Measurements from ENCODE around the gene RAPGEF2. TPM values are rescaled to one million over a fixed set of nuclear protein-coding genes. Genes with fewer than 3 reads are reported as not detected.

RAPGEF2 gene
- total RNA-seq, 1 donor from 2014 or later, result 40.6 TPM

GRCh38 chr4:159382856-159383561 lies 280.1 kb downstream of the RAPGEF2 start:
- H3K9me3 Mint-ChIP-seq, result peaks cover 17% of the 10 kb centered on the region
- no peak for TF ChIP-seq CTCF (conservative IDR thresholded peaks at IDR 0.05)
- H3K27me3 Mint-ChIP-seq, result no peaks in the 10 kb centered on the region
- DNase-seq (ENCODE audit: extremely low spot score, unreplicated experiment), result no peak
- no peak overlapping the region for H3K4me3 Mint-ChIP-seq
- H3K4me1 Mint-ChIP-seq (ENCODE audit: unreplicated experiment), result no peaks in the 10 kb centered on the region
- H3K27ac Mint-ChIP-seq, result no peak overlapping the region
- H3K36me3 Mint-ChIP-seq, result no peaks in the 10 kb centered on the region

- Mint-ChIP-seq H3K9me3 (peaks cover 16% of the 10 kb centered on the region), H3K36me3 (no peaks in the 10 kb centered on the region), H3K4me1 (ENCODE audit: unreplicated experiment) (no peaks in the 10 kb centered on the region), H3K27ac (no peak overlapping the region), H3K4me3 (no peak overlapping the region), H3K27me3 (no peaks in the 10 kb centered on the region)
- no peak for DNase-seq (ENCODE audit: extremely low spot score, unreplicated experiment)
- no peak for TF ChIP-seq CTCF (conservative IDR thresholded peaks at IDR 0.05)
These were observed 280.7 kb downstream of the RAPGEF2 start for GRCh38 chr4:159383562-159383931.

GRCh38 chr4:159384017-159384416 lies 281.1 kb downstream of the RAPGEF2 start:
- H3K36me3 Mint-ChIP-seq, result no peaks in the 10 kb centered on the region

GRCh38 chr4:159384632-159385031 lies 281.8 kb downstream of the RAPGEF2 start:
- Mint-ChIP-seq H3K9me3 (peaks cover 11% of the 10 kb centered on the region), H3K27ac (no peak overlapping the region), H3K27me3 (no peaks in the 10 kb centered on the region), H3K4me3 (no peak overlapping the region), H3K4me1 (ENCODE audit: unreplicated experiment) (no peaks in the 10 kb centered on the region), H3K36me3 (no peaks in the 10 kb centered on the region)
- no peak for DNase-seq (ENCODE audit: extremely low spot score, unreplicated experiment)
- peak; percentile 41 for TF ChIP-seq CTCF (conservative IDR thresholded peaks at IDR 0.05)

More at GRCh38 chr4:159384017-159384416, 281.1 kb downstream of the RAPGEF2 start:
- H3K9me3 Mint-ChIP-seq, result peaks cover 11% of the 10 kb centered on the region
- H3K27ac Mint-ChIP-seq, result no peak overlapping the region
- DNase-seq (ENCODE audit: extremely low spot score, unreplicated experiment), result no peak
- no peaks in the 10 kb centered on the region for H3K4me1 Mint-ChIP-seq (ENCODE audit: unreplicated experiment)
- no peak for TF ChIP-seq CTCF (conservative IDR thresholded peaks at IDR 0.05)
- no peak overlapping the region for H3K4me3 Mint-ChIP-seq
- no peaks in the 10 kb centered on the region for H3K27me3 Mint-ChIP-seq

GRCh38 chr4:159386620-159387019 lies 283.7 kb downstream of the RAPGEF2 start:
- Mint-ChIP-seq H3K4me1 (ENCODE audit: unreplicated experiment) (no peaks in the 10 kb centered on the region), H3K27ac (no peak overlapping the region), H3K36me3 (no peaks in the 10 kb centered on the region), H3K4me3 (no peak overlapping the region), H3K9me3 (peaks cover 11% of the 10 kb centered on the region), H3K27me3 (no peaks in the 10 kb centered on the region)
- no peak for DNase-seq (ENCODE audit: extremely low spot score, unreplicated experiment)
- no peak for TF ChIP-seq CTCF (conservative IDR thresholded peaks at IDR 0.05)

Data from type B pancreatic cell (in vitro differentiated cells).